H1 (cell line): Measurements from ENCODE around the gene EPB41L4A.

Source experiments
- ATF3 ChIP-seq: IDR thresholded peaks from 2 replicates; pipeline ENCODE4 v1.6.1; 2011; ENCODE audit warnings: low read depth, mild to moderate bottlenecking, low read length; ENCODE audit not compliant: insufficient read depth
- BACH1 ChIP-seq: IDR thresholded peaks from 2 replicates; pipeline ENCODE4 v1.6.1; 2012; ENCODE audit warnings: low read length, improper control_type of control experiment
- CBX5 ChIP-seq: fragments of 300-800, 300-1000 bp; sonication (generic); IDR thresholded peaks from 2 replicates; pipeline ENCODE4 v1.7.1; 2016; ENCODE audit warnings: antibody characterized with exemption, low read length, low read depth
- CTCF ChIP-seq, 3 experiments: IDR thresholded peaks; 1 replicate in 2 of 3; 2 replicates in 1 of 3; pipeline versions ENCODE4 v1.5.1 to v1.6.1; 2011; ENCODE audit warnings: low read length in 3 of 3, mild to moderate bottlenecking in 3 of 3, inconsistent platforms in 2 of 3, low read depth in 1 of 3, moderate library complexity in 1 of 3; ENCODE audit not compliant: insufficient read depth in 1 of 3; ENCODE audit errors: control extremely low read depth in 1 of 3
- EGR1 ChIP-seq: IDR thresholded peaks from 2 replicates; pipeline ENCODE4 v1.6.1; 2011; ENCODE audit warnings: low read depth, low read length, borderline replicate concordance
- EZH2 ChIP-seq: fragments of 200-600 bp; sonication (generic); IDR thresholded peaks from 2 replicates; pipeline ENCODE4 v1.7.1; 2012; ENCODE audit warnings: low read depth, mild to moderate bottlenecking, moderate library complexity, low read length, inconsistent platforms; ENCODE audit not compliant: severe bottlenecking
- POLR2A ChIP-seq, 2 experiments: IDR thresholded peaks; 1 replicate in 1 of 2; 2 replicates in 1 of 2; pipeline ENCODE4 v1.6.1; 2011; ENCODE audit warnings: low read depth in 2 of 2, low read length in 2 of 2, mild to moderate bottlenecking in 2 of 2; ENCODE audit errors: control extremely low read depth in 1 of 2
- RAD21 ChIP-seq, 2 experiments: IDR thresholded peaks in 1 of 2; conservative IDR thresholded peaks in 1 of 2; 2 replicates each; pipeline ENCODE4 v1.6.1; 2011; ENCODE audit warnings: low read depth in 2 of 2, low read length in 2 of 2, improper control_type of control experiment in 1 of 2, inconsistent platforms in 1 of 2, mild to moderate bottlenecking in 1 of 2, moderate library complexity in 1 of 2
- SP2 ChIP-seq: IDR thresholded peaks from 2 replicates; pipeline ENCODE4 v1.6.1; 2012; ENCODE audit warnings: mild to moderate bottlenecking, low read length, inconsistent platforms
- TAF1 ChIP-seq: IDR thresholded peaks from 2 replicates; pipeline ENCODE4 v1.6.1; 2011; ENCODE audit warnings: mild to moderate bottlenecking, low read depth, low read length
- TCF12 ChIP-seq: IDR thresholded peaks from 2 replicates; pipeline ENCODE4 v1.6.1; 2011; ENCODE audit warnings: low read depth, mild to moderate bottlenecking, low read length
- ZNF274 ChIP-seq: IDR thresholded peaks from 2 replicates; pipeline ENCODE4 v1.7.0; 2012; ENCODE audit warnings: low read length, borderline replicate concordance; ENCODE audit errors: extremely low read depth

- TF ChIP-seq CTCF (IDR thresholded peaks at IDR 0.05; ENCODE audit: control extremely low read depth in 1 of 3, insufficient read depth in 1 of 3, low read depth in 1 of 3, low read length in 3 of 3), result no peak
- no peak for TF ChIP-seq ATF3
- no peak for TF ChIP-seq POLR2A (IDR thresholded peaks at IDR 0.05; ENCODE audit: control extremely low read depth in 1 of 2, low read depth in 2 of 2, low read length in 2 of 2)
- TF ChIP-seq EZH2, result no peak
- TF ChIP-seq TCF12, result no peak
- no peak for TF ChIP-seq BACH1
- TF ChIP-seq EGR1, result no peak
- no peak for TF ChIP-seq RAD21 (IDR thresholded peaks at IDR 0.05 in 1 of 2, conservative IDR thresholded peaks at IDR 0.05 in 1 of 2; ENCODE audit: low read depth in 2 of 2, low read length in 2 of 2)
- TF ChIP-seq ZNF274, result no peak
- TF ChIP-seq SP2, result no peak
- no peak for TF ChIP-seq TAF1
- TF ChIP-seq CBX5, result no peak
Measured at GRCh38 chr5:112202694-112203093, 216.4 kb downstream of the EPB41L4A start.
